Ramos (cell line): Measurements from ENCODE around the gene ANKRD42.
"Not testable (repeated sequence)": the region's sequence is repeated elsewhere in the genome, so short reads cannot be mapped to it uniquely, and the experiment has no call there.

ENCODE experiments used
- in situ Hi-C: fragments of 300-500 bp; cut with MboI; formaldehyde crosslinking; loops from one replicate; pipeline ENCODE4 v1.14.3; 2022; ENCODE audit warnings: low sequenced_read_pairs; ENCODE audit not compliant: unreplicated experiment

Gene ANKRD42

GRCh38 chr11:83168756-83169155 is 24.8 kb upstream of the ANKRD42 start:
- in situ Hi-C loops = loop anchor here (10.0 kb wide), 1 partner anchor 254 kb away; no protein-coding TSS in a partner anchor

GRCh38 chr11:83170865-83171264 is 22.6 kb upstream of the ANKRD42 start:
- in situ Hi-C loops = no loop called here

GRCh38 chr11:83172551-83172950 is 21.0 kb upstream of the ANKRD42 start:
- in situ Hi-C loops = no loop called here

GRCh38 chr11:83174008-83174407 is 19.5 kb upstream of the ANKRD42 start:
- in situ Hi-C loops = no loop called here

- in situ Hi-C loops = no loop called here
Measured at GRCh38 chr11:83175815-83176214, 17.7 kb upstream of the ANKRD42 start.

GRCh38 chr11:83181815-83182214 is 11.7 kb upstream of the ANKRD42 start:
- in situ Hi-C loops = no loop called here

- in situ Hi-C loops = no loop called here
Measured at GRCh38 chr11:83185767-83186166, 7.7 kb upstream of the ANKRD42 start.

- in situ Hi-C loops = no loop called here
Measured at GRCh38 chr11:83187465-83187864, 6.0 kb upstream of the ANKRD42 start.

GRCh38 chr11:83191491-83191890 is 2.0 kb upstream of the ANKRD42 start:
- in situ Hi-C loops = no loop called here

- in situ Hi-C loops = no loop called here
Measured at GRCh38 chr11:83191986-83192385, 1.5 kb upstream of the ANKRD42 start.

- in situ Hi-C loops = no loop called here
Measured at GRCh38 chr11:83192606-83193245, 786 bp upstream of the ANKRD42 start.

GRCh38 chr11:83194281-83195142 is 1.0 kb downstream of the ANKRD42 start:
- in situ Hi-C loops = no loop called here

- in situ Hi-C loops = no loop called here
Measured at GRCh38 chr11:83195143-83195466, 1.6 kb downstream of the ANKRD42 start.

- in situ Hi-C loops = no loop called here
Measured at GRCh38 chr11:83195649-83196048, 2.1 kb downstream of the ANKRD42 start.

GRCh38 chr11:83200035-83200434 is 6.5 kb downstream of the ANKRD42 start:
- in situ Hi-C loops = no loop called here

GRCh38 chr11:83205608-83206185 is 12.2 kb downstream of the ANKRD42 start:
- in situ Hi-C loops = no loop called here

- in situ Hi-C loops = no loop called here
Measured at GRCh38 chr11:83206221-83206620, 12.7 kb downstream of the ANKRD42 start.

- in situ Hi-C loops = not testable (repeated sequence)
Measured at GRCh38 chr11:83206771-83207382, 13.4 kb downstream of the ANKRD42 start.

GRCh38 chr11:83219095-83219494 is 25.6 kb downstream of the ANKRD42 start:
- in situ Hi-C loops = no loop called here

- in situ Hi-C loops = no loop called here
Measured at GRCh38 chr11:83220260-83220659, 26.7 kb downstream of the ANKRD42 start.

GRCh38 chr11:83221694-83222093 is 28.2 kb downstream of the ANKRD42 start:
- in situ Hi-C loops = no loop called here
